HG03439 (cell line): ENCODE measurements around the gene FILIP1.
"Not testable (repeated sequence)": the region's sequence is repeated elsewhere in the genome, so short reads cannot be mapped to it uniquely, and the experiment has no call there.

Experiments
- ATAC-seq: cut with Tn5 transposase; IDR thresholded peaks from one replicate; pipeline ENCODE4 v1.9.1; 2021; ENCODE audit warnings: mild to moderate bottlenecking, moderate library complexity; ENCODE audit not compliant: unreplicated experiment

The FILIP1 gene

DNA sequence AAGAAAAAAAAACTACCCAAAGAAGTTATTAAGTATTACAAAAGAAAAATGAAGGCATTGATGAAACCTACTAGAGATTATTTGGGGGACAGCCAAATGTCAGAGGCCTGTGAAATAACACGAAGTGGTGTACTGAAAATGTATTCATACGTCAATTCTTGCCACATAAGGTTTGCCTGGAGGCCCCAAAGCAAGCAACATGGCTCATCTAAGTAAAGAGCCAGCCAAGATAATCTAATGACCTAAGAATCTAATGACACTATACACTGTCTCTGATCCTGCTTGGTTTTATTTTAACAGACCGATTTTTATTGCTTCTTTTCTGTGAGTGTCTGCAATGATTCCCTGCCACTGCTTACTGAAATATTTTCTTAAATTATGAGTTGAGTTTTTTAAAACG, 34.7 kb downstream of the FILIP1 start:
- no peak for ATAC-seq

DNA sequence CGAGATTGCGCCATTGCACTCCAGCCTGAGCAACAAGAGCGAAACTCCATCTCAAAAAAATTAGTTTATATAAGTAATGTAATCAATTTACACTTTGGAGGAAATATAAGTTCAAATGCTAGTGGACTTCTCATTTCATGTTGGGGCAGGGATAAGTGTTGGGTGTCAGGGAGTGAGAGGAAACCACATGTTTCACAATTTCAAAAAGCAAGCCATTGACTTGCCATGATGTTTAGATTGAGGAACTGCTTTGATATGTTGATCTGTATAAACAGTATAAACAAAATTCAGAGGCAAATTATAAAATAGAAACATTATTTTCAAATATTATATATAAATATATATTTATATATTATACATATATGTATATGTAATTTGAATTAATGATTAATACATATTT, 42.7 kb downstream of the FILIP1 start:
- ATAC-seq, result no peak

DNA sequence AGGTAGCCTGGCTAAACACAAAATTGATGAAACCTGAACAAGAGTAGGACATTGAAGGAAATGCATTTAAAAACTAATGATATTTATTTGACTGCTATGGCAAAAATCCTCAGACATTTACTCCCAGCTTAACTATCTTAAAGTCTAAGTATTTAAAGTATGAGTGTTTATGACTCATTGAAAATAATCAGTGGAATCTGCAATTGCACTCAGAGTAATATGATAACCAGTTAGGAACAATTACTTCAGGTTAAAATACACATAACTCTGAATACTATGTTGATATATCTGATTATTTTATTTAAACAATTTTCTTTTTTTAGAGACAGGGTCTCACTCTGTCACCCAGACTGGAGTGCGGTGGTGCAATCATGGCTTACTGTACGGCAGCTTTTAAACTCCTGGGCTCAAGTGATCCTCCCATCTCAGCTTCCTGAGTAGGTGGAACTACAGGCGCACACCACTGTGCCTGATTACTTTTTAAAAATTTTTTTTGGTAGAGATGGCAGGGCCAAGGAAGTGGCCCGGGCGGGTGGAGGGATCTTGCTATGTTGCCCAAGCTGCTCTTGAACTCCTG, 43.9 kb downstream of the FILIP1 start:
- ATAC-seq, result no peak

DNA sequence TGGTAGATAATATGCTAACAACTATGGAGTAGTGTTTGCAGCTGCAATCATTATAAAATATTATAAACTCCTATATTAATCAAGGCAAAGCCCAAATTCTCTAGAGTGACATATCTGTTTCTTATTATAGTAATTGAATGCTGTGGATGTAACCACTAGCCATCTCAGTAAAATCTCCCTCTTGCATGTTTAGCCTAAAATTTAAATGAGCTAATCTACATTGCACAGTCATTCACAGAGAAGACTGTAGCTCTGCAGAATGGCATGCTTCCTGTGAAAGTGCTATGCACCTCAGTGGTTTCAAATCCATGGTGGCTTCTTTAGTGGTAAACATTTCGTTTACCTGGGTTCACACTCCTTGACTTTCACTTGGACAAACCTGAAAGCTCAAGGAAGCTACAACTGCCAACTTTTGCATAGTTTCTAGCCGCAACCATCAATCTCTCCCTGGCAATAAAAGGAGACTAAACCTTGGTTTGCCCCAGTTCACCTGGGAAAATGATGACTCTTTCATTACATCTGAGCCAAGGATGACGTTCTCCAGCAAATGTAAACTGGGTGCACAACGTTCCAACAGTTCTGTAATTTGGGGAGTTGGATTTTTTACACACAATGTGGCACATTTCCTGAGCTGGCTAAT, 47.2 kb downstream of the FILIP1 start:
- no peak for ATAC-seq

DNA sequence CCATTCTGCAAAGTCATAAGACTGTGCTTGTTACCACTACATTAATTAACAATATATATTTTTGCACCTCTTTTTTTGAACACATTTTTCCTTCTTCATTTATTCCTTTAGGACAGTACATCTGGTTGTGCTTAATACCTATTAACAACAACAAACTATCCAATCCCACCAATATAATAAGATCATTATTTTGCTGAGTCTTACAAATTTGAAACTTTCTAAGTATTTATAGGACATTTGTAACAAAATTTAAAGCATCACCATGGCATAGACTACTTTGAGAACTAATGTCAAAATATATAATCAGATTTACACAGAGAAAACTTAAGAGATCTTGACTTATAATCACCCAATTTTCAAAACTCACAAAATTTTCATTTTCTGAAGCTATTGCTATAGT, 47.9 kb downstream of the FILIP1 start:
- ATAC-seq, result no peak

DNA sequence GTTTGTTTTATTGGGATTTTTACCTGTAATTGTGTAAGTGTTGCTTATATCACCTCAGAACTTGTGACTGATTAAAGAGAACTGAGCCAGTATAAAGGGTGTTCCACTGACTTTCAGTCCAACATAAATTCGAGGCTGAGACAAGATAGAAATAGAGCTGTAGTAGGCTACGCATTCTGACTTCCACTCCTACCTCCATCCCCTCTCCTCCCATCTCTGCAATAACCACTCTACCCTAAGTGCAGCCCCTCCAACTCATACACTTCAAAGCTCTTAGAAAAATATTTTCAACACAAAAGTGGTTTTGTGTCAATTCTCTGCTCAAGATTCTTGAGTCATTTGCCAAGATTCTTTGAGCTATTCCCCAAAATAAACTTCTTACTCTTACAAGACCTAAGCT, 48.7 kb downstream of the FILIP1 start:
- no peak for ATAC-seq

DNA sequence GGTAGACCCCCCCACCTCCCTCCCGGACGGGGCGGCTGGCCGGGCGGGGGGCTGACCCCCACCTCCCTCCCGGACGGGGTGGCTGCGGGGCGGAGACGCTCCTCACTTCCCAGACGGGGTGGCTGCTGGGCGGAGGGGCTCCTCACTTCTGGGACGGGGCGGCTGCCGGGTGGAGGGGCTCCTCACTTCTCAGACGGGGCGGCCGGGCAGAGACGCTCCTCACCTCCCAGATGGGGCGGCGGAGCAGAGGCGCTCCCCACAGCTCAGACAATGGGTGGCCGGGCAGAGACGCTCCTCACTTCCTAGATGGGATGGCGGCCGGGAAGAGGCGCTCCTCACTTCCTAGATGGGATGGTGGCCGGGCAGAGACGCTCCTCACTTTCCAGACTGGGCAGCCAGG, 51.7 kb downstream of the FILIP1 start:
- not testable (repeated sequence) for ATAC-seq

DNA sequence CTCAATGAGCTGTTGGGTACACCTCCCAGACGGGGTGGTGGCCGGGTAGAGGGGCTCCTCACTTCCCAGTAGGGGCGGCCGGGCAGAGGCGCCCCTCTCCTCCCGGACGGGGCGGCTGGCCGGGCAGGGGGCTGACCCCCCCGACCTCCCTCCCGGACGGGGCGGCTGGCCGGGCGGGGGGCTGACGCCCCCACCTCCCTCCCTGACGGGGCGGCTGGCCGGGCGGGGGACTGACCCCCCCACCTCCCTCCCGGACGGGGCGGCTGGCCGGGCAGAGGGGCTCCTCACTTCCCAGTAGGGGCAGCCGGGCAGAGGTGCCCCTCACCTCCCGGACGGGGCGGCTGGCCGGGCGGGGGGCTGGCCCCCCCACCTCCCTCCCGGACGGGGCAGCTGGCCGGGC, 52.1 kb downstream of the FILIP1 start:
- ATAC-seq, result not testable (repeated sequence)

DNA sequence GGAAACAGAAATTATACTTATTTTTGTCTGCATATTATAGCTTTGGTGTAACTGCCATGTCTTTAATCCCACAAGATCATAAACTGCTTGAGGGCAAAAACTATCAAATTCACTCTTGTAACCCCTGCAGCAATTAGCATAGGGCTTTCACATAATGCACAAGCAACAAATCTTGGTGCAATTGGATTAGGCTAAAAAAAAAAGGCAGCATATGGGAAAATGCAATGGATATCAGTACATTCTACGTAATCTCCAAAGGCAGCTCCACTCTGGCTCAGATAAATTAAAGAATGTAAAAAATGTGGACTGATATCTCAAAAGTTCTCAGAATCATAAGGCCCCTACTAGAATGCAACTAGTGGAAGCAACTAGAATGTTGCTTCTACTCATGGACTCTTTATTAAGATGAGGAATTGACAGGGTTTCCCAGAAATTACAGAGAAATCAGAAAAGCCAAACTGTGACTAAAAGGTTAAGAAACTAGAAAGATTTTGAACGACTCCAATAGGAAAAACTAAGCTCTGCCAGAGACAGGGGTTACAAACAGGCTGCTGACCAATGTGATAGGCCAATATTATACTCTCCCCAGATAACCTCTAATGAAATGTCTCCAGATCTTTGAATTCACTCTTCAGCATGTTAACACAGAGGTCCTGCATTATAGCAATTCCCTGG, 55.0 kb downstream of the FILIP1 start:
- ATAC-seq, result no peak

DNA sequence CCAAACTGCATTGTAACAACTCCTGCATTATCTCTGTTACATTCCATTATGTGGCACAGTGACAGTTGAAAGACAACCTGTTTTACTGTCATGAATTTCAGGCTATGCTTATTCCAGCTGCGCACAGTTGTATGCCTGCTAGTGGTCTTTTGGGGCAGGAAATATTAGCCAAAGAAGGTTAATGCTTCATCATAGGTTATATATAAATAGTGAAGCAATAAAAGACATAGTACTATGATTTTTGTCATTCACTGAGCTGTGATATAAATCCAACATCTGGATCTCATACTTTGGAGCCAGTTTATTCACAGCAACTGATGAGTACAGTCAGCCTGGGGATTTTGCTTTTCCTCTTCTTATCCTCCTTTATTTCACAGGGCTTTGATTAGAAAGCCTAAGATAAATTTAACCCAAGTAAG, 55.6 kb downstream of the FILIP1 start:
- ATAC-seq, result no peak

DNA sequence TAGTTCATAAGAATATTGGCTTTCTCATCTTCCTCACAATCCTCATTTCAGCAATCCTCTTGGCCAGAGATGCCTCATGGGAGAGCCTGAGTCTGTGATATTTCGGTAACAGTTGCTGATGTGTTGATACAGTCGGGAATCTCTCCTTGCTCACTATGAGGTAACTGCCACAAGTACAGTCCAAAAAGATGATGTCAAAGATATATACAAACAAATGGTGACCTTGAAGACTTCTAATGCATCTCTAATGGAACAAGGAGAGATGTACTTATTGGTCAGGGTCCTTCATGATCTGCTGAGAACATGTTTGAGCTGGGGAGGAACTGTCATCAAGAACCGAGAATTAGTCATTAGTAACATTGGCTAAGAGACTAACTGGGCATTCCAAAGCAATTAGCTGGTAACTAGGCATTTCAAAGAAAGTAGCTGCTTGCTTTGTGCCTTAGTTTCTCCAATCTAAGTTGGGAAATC, 56.1 kb downstream of the FILIP1 start:
- no peak for ATAC-seq

DNA sequence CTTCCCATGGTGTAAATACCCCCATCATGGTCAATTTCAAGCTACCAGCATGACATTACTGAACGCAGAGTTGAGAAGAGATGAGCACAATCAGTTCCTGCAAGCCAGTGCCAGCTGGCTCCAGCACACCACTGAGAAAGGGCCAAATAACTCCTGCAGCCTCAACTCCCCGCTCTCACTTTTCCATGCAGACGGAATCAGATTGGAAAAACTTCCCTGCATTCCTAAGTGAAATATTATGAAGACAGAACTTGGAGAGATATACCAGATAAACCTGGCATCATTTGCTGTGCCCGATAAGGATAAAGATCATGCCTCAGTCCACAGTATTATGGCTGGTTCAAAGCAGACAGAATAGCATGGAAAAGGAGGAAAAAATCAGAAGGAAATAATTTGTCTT, 56.7 kb downstream of the FILIP1 start:
- no peak for ATAC-seq

DNA sequence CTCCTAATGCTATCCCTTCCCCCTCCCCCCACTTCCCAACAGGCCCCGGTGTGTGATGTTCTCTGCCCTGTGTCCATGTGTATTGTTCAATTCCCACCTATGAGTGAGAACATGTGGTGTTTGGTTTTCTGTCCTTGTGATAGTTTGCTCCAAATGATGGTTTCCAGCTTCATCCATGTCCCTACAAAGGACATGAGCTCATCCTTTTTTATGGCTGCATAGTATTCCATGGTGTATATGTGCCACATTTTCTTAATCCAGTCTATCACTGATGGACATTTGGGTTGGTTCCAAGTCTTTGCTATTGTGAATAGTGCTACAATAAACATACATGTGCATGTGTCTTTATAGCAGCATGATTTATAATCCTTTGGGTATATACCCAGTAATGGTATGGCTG, 60.8 kb downstream of the FILIP1 start:
- ATAC-seq, result not testable (repeated sequence)

DNA sequence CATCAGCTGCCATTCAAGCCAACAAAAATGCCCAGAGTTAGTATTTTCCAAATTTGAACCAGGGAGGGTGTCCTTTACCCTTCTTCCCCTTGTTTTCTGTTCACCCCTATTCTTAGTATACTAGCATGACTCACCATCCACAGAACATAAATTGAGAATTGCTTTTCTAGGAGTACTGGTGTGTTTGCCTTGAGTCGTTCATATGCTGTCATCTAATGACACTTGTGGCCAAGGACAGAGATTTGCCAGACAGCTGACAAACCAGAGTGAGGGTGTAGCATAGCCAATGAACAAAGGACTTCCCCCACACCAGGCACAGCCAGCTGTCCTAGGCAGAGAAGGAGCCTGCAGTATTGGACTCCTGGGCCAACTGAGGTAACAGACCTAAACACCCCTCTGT, 62.2 kb downstream of the FILIP1 start:
- ATAC-seq, result no peak

DNA sequence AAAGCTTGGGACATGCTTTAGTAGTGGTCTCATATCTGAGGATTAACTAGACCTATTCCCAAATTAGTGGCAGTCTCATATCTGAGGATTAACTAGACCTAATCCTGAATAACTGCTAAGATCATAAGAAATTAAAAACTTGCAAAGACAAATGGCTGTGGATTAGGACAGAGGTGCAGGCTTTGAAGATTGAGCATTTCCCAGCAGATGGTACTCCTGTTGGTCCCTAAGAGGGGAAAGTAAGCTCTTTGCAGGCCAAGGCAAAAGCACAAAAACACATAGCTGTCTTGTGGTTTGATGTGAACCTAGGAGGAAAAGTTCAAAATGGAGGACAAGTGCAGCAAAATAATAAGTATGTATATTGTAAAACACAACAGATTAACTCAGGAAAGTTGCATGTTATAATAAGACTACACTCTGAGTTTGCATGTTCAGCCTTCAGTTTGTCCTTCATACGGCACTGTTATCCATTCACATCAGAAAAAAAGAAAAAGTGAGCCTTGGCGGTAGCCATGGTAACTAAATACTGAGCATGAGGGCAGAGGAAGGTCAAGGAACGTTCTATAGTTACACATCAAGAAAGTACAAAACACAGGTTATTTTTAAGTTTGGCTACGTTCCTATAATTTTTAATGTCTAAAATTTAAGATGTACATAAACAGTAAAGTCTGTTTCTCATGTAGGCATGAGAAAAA, 62.8 kb downstream of the FILIP1 start:
- no peak for ATAC-seq

DNA sequence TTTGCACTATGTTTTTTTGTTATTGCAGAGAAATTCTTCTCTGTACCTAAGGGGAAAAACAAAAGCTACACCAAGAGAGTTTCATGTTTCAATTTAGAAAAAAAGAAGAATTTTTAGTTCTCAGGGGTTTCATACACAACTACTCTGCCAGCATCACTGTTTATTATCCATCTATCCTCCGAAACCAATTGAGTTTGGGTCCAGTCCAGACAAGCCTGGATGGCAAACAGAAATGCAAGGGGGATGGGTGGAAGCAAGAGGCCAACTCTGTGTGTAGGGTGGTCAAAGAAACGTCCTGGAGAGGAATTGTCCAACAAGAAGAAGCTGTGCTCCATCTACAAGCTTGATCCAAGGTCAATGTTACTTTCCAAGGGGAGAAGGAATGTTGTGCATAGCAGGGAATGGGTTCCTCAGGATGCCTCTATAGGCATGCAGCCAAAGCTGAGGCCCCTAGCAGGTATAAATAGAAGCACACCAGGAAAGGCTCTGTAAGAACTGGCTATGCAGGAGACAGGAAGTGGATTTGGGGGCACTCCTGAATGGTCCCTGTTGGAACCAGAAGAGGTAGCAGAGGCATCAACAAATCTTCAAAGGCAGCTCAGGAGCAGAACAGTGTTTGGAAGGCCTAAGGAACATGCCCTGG, 64.4 kb downstream of the FILIP1 start:
- ATAC-seq, result no peak

DNA sequence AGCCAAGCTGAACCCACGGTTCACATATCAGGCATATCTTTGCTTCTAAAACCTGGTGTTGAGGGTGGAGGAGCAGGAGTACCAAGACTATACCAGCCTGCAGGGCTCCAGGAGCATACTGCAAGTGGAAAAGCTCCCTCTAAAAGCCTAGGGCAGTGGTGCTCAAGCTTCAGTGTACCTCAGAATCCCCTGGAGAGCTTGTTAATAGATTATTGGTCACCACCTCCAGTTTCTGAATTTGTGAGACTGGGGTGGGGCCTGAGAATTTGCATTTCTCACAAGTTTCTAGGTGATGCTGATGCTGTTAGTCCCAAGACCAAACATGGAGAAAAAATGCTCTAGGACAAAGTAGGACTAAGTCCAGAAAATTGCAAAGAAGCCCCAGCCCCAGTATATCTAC, 65.4 kb downstream of the FILIP1 start:
- no peak for ATAC-seq

DNA sequence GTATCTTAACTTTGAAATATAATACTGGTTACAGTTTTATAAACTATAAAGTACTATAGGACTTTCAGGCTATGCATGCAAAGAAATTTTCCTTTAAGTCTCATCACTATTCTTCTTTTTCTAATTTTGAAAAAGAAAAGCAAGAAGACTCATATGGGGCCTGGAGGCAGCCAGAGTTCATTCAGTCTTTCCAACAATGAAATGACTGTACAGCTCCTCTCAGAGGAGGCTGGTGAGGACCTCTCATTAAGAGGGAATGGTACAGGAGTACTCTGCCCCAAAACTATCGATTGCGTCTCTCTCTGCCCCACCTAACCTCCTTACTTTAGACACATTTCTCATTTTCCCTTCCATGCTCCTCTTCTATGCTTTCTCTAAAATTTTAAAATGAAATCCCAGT, 66.3 kb downstream of the FILIP1 start:
- ATAC-seq, result no peak

DNA sequence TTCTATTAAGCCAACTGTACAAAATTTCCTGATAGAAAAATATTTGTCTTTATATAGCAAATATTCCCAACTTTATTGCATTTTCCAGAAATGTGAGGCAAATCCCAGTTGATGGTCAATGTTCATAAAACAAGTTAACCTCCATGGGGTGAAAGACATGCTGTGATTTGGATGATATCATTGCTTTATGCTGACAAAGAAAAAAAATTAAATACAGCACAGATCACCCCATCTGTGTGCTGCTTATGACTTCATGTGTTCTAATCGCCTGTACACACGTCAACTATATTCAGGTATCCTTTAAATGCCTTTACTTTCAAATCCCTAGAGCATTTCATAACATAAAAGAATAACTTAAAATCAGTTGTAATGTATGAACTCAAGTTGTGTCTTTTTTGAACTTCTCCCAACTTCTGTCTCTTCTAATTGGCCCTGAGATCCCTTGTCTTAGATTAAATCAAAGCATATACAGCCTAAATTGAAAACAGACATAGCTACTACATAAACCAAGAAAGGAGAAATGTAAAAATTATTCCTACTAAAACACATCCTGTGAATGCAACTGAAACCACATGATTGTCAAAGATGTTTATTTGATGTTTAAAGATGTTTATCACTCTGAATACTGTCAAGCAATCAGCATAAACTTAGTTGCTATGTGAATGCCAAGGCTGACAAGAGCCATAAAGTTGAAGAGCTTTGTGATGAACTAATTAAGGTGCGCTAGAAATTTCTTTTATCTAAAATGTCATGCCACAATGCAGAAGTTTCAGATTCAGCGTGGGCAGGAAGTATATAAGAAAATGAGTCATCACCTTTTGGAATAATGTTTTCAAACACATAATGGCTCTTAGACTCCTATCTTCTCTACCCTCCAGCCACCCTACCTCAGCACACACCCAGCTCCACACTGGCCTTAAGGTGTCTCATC, 68.7 kb downstream of the FILIP1 start:
- ATAC-seq, result no peak

DNA sequence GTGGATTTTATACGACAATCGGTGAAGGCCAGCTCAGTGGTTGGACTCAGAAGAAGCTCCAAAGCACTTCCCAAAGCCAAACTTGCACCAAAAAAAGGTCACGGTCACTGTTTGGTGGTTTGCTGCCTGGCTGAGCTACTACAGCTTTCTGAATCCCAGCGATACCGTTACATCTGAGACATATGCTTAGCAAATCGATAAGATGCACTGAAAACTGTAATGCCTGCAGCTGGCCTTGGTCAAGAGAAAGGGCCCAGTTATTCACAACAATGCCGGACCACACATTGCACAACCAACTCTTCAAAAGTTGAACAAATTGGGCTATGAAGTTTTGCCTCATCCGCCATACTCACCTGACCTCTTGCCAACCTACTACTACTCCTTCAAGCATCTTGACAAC, 70.2 kb downstream of the FILIP1 start:
- ATAC-seq, result no peak
